Neural cell (in vitro differentiated cells): ENCODE results near the gene CNOT6.

Experiments used
- EP300 ChIP-seq: fragments of 450-650 bp; conservative IDR thresholded peaks from 2 replicates; pipeline ENCODE4 v1.6.1; 2014; ENCODE audit warnings: antibody characterized with exemption, mild to moderate bottlenecking, moderate library complexity; ENCODE audit not compliant: poor library complexity, severe bottlenecking
- EZH2 ChIP-seq: fragments of 200-600, 300-800 bp; shearing (Covaris generic), sonication (generic); IDR thresholded peaks from 2 replicates; pipeline ENCODE4 v1.6.1; 2014; ENCODE audit warnings: antibody characterized with exemption, low read length, borderline replicate concordance, mild to moderate bottlenecking; ENCODE audit not compliant: insufficient read depth, poor library complexity, severe bottlenecking
- POLR2AphosphoS5 ChIP-seq: IDR thresholded peaks from 2 replicates; pipeline ENCODE4 v1.6.1; 2012
- SMC3 ChIP-seq: fragments of 450-650 bp; conservative IDR thresholded peaks from 2 replicates; pipeline ENCODE4 v1.6.1; 2014; ENCODE audit warnings: antibody characterized with exemption, mild to moderate bottlenecking, moderate library complexity; ENCODE audit not compliant: poor library complexity
- TAF1 ChIP-seq: IDR thresholded peaks from 2 replicates; pipeline ENCODE4 v1.6.1; 2012; ENCODE audit warnings: low read depth
- TF ChIP-seq, protein P1 (sequence below): fragments of 450-650 bp; IDR thresholded peaks from 2 replicates; pipeline ENCODE4 v1.5.1; 2014; ENCODE audit warnings: antibody characterized with exemption, mild to moderate bottlenecking, moderate library complexity; ENCODE audit not compliant: poor library complexity, severe bottlenecking

DNA sequence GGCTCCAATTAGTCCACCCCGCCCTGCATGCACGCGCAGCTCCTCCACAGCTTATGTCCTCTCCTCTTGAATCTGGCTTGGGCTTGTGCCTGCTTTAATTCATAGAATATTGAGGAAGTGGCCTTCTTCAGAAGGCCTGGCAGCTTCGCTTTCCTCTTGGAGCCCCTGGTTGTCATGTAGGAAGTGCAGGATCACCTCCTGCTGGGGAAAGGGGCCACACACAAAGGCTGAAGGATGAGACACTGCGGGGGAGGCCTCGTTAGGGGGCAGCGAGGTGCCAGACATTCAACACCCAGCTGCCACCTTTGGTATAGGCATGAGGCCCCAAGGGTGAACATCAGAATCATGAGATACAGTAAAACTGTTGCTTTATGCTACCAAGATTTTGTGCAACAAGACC lies 2.7 kb upstream of the CNOT6 start:
- TF ChIP-seq EZH2 = no peak
- no peak for TF ChIP-seq SMC3
- TF ChIP-seq, protein P1, sequence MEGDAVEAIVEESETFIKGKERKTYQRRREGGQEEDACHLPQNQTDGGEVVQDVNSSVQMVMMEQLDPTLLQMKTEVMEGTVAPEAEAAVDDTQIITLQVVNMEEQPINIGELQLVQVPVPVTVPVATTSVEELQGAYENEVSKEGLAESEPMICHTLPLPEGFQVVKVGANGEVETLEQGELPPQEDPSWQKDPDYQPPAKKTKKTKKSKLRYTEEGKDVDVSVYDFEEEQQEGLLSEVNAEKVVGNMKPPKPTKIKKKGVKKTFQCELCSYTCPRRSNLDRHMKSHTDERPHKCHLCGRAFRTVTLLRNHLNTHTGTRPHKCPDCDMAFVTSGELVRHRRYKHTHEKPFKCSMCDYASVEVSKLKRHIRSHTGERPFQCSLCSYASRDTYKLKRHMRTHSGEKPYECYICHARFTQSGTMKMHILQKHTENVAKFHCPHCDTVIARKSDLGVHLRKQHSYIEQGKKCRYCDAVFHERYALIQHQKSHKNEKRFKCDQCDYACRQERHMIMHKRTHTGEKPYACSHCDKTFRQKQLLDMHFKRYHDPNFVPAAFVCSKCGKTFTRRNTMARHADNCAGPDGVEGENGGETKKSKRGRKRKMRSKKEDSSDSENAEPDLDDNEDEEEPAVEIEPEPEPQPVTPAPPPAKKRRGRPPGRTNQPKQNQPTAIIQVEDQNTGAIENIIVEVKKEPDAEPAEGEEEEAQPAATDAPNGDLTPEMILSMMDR = no peak
- TF ChIP-seq TAF1 = no peak
- TF ChIP-seq EP300 = no peak
- TF ChIP-seq POLR2AphosphoS5 = no peak
